Activated CD8-positive, alpha-beta memory T cell treated with anti-CD3 and anti-CD28 coated beads, Interleukin-2, amount 50 U/mL, for 24 hours (primary cell): ENCODE measurements around the gene PFKFB2.
"Not testable (repeated sequence)": the region's sequence is repeated elsewhere in the genome, so short reads cannot be mapped to it uniquely, and the experiment has no call there.

Source experiments
- DNase-seq: peaks from one replicate; pipeline ENCODE4 v3.0.0-alpha.2; 2020; ENCODE audit errors: extremely low read depth

PFKFB2 gene

GRCh38 chr1:207039380-207040180 lies 13.5 kb upstream of the PFKFB2 start:
- DNase-seq, result no peak

- DNase-seq, result no peak
Measured at GRCh38 chr1:207040181-207040533, 12.9 kb upstream of the PFKFB2 start.

DNA sequence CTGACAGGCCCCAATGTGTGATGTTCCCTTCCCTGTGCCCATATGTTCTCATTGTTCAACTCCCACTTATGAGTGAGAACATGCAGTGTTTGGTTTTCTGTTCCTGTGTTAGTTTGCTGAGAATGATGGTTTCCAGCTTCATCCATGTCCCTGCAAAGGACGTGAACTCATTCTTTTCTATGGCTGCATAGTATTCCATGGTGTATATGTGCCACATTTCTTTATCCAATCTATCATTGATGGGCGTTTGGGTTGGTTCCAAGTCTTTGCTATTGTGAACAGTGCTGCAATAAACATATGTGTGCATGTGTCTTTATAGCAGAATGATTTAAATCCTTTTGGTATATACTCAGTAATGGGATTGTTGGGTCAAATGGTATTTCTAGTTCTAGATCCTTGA lies 11.7 kb upstream of the PFKFB2 start:
- not testable (repeated sequence) for DNase-seq

DNA sequence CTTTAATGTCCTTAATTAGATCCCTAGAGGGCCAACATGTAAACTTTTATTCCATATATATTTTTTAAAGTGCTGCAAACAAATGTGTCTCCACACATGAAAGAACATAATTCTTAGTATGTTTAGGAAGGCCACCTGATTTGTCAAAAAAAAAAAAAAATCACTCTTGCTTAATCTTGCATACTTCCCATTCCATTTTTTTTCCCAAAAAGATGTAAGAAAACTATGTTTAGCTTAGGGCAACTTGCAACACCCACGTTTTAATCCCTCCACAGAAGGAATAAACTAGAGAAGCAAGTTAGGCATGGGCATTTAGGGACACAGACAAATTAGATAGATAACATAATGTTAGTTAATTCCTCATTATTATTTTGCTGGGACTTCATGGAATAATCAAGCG lies 7.6 kb upstream of the PFKFB2 start:
- DNase-seq, result no peak

GRCh38 chr1:207047505-207047904 lies 5.6 kb upstream of the PFKFB2 start:
- no peak for DNase-seq

- no peak for DNase-seq
Measured at GRCh38 chr1:207048041-207048440, 5.0 kb upstream of the PFKFB2 start.

- no peak for DNase-seq
Measured at GRCh38 chr1:207049054-207049453, 4.0 kb upstream of the PFKFB2 start.

- DNase-seq, result no peak
Measured at GRCh38 chr1:207049514-207049913, 3.6 kb upstream of the PFKFB2 start.

GRCh38 chr1:207049974-207050391 lies 3.1 kb upstream of the PFKFB2 start:
- no peak for DNase-seq

DNA sequence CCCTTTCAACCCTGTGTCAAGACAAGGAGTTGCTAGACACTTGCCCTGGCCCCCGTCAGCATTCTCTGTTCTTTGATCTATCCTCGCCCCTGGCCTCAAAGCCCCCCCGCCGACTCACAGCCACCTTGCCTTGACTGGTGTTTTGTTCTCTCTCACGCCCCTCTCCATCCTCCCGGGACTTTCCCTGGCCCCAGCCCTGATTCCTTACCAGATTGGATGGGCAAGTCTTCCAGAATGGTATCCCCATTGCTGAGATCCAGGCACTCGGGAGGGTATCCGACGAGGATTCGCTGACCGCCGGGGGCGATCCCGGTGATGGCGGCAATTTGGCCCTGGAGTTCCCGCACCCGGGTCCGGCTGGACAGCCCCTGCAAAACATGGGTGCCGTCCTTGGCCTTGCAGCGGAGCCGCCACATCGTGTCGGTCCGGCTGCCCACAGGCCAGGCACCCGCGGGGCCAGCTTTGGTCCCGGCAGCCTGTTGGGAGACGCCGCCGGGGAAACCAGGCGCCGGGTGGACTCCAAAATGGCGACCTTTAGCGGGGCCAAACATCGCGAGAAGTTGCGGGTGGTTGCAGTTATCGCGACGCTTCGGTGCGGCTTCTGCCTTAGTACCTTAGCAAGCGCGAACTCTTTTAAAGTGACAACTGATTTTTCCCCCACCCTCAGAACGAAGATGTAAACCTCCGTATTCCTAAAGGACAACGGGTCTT lies 2.4 kb upstream of the PFKFB2 start:
- peak; percentile 72 for DNase-seq

- DNase-seq, result no peak
Measured at GRCh38 chr1:207051191-207051943, 1.7 kb upstream of the PFKFB2 start, which contains the start of gene YOD1. TSS of gene YOD1 (minus strand) at chr1:207051208. CDS start at chr1:207051030, 178 bp downstream.

- no peak for DNase-seq
Measured at GRCh38 chr1:207054491-207054890, 1.4 kb downstream of the PFKFB2 start.

DNA sequence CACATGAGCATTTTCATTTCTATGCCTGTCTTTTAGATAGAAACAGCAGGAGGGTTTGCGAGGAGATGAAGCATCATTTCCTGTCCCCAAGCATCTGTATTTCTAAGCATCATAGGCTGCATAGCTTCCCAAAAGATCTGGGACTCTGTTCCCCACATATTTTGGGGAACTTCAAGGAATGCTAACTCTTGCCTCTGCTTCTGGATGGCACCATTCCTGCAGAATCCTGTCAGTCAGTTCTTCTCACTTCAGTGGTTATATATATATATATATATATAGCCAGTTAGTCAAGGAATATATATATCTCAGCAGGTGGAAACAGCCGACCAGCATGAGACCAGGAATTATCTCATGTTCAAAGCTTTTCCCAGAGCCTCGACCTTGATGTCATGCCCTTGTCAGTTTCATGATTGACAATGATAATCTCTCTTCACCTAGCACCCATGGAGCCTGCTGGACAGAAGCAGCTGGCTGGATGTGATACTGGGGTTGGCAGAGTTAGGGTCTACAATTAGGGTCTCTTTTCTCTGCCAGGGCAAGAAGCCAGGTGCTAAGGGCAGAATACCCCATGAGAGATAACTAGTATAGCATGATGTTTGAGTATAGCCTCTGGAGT lies 2.4 kb downstream of the PFKFB2 start:
- DNase-seq, result no peak

DNA sequence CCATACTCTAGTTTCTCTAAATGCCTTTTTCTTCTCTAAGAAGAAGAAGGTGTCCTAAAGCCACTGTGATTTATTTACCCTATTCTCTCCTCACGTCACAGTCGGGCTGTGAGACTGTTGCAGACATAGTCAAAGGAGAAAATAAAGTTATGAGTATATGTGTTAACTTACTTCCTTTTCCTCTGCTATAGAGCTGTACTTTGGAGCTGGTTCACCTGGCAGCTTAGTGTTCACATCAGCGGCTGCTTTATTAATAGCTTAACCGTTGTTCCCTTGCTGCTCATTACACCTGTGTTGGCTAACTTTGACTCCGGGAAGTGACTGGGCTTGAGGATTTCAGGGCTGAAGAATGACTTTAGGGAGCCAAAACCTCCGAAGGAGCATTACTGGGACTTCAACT lies 3.6 kb downstream of the PFKFB2 start:
- DNase-seq, result no peak

DNA sequence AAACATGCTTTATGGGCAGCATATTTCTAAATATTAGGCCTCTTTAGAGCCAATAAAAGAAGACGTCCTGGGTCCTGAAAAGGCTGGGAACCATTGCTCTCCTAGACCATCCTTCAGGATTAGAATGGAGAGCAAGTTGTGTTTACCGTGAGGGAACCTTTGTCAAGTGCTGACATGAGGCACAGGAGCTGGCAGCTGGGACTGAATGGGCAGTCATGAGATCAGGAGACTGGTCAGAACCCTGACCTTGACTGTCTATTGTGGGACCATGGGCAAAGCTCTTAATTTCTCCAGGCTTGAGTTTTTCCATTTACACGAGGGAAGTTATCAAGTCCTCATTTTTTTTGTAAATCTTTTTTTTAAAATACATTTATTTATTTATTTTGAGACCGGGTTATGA lies 5.2 kb downstream of the PFKFB2 start:
- DNase-seq, result no peak

GRCh38 chr1:207058878-207059867 lies 6.1 kb downstream of the PFKFB2 start:
- DNase-seq, result no peak

DNA sequence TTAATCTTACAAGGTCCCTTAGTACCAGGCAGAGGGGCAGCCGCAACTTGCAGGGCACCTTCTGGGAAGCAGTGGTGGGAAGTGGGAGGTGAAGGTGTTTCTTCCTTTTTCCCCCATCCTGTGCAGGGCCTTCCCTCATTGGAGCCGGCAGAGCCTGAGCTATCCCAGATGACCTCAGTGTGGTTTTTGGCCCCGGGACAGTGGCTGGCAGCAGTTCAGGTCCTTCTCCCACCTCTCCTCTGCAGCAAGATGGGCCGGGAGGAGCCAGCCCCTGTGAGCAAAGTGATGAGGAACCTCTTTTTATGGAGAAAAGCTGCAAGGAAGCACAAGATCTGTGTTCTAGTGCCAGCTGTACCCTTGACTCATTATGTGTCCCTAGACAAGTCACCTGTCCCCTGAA lies 6.8 kb downstream of the PFKFB2 start:
- no peak for DNase-seq

- no peak for DNase-seq
Measured at GRCh38 chr1:207060596-207060995, 7.5 kb downstream of the PFKFB2 start.

DNA sequence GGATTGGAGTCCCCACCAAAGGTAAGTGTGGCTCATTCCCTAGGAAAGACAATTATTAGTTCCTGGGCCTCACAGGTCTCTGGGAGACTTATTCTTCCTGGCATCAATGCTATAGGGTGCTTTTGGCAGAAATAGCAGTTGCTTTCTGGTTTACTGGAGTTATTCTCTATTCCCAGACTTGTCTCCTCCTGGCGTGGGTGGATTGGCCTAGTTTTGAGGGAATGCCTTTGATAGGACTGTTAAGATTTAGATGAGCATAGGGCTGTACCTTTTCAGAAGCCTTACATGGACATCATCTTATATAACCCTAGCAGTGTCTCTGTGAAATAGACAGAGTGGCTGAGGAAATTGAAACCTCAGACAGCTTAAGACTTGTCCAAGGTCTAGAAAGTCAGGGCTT lies 9.0 kb downstream of the PFKFB2 start:
- DNase-seq, result no peak

- no peak for DNase-seq
Measured at GRCh38 chr1:207063014-207063413, 9.9 kb downstream of the PFKFB2 start.

- no peak for DNase-seq
Measured at GRCh38 chr1:207064561-207064960, 11.5 kb downstream of the PFKFB2 start.
